Esophagus muscularis mucosa (tissue), 4 donors: ENCODE data around the gene TOR2A.

Source experiments
- EP300 ChIP-seq: sonication (generic); formaldehyde crosslinking; IDR thresholded peaks from one replicate; pipeline ENCODE4 v1.6.1; 2017; ENCODE audit warnings: antibody characterized with exemption
- POLR2A ChIP-seq: fragments of 450-650 bp; IDR thresholded peaks from one replicate; pipeline ENCODE4 v1.6.1; 2017; ENCODE audit warnings: antibody characterized with exemption, moderate library complexity, mild to moderate bottlenecking, low read depth
- POLR2AphosphoS5 ChIP-seq, 2 donors: sonication (generic); formaldehyde crosslinking; IDR thresholded peaks; one replicate each; pipeline ENCODE4 v1.6.1; 2017; ENCODE audit warnings: antibody characterized with exemption in 2 of 2
- TF ChIP-seq, protein P1 (sequence below), 3 experiments: fragments of 200-600 bp in 2 of 3; fragments of 450-650 bp in 1 of 3; sonication (generic) in 2 of 3; IDR thresholded peaks; one replicate each; pipeline ENCODE4 v1.5.1; 2017 to 2019; ENCODE audit warnings: antibody characterized with exemption in 3 of 3, mild to moderate bottlenecking in 2 of 3, moderate library complexity in 1 of 3

- no peak for TF ChIP-seq EP300
- TF ChIP-seq, protein P1, sequence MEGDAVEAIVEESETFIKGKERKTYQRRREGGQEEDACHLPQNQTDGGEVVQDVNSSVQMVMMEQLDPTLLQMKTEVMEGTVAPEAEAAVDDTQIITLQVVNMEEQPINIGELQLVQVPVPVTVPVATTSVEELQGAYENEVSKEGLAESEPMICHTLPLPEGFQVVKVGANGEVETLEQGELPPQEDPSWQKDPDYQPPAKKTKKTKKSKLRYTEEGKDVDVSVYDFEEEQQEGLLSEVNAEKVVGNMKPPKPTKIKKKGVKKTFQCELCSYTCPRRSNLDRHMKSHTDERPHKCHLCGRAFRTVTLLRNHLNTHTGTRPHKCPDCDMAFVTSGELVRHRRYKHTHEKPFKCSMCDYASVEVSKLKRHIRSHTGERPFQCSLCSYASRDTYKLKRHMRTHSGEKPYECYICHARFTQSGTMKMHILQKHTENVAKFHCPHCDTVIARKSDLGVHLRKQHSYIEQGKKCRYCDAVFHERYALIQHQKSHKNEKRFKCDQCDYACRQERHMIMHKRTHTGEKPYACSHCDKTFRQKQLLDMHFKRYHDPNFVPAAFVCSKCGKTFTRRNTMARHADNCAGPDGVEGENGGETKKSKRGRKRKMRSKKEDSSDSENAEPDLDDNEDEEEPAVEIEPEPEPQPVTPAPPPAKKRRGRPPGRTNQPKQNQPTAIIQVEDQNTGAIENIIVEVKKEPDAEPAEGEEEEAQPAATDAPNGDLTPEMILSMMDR (IDR thresholded peaks at IDR 0.05) = no peak
- no peak for TF ChIP-seq POLR2A
- no peak for TF ChIP-seq POLR2AphosphoS5 (IDR thresholded peaks at IDR 0.05)
Measured at GRCh38 chr9:127731938-127732337, 3.2 kb downstream of the TOR2A start.
